ENCODE measurements around the gene ZC3H12A. TPM values are rescaled to one million over a fixed set of nuclear protein-coding genes. Genes with fewer than 3 reads are reported as not detected.

ZC3H12A gene
- total and polyA plus RNA-seq, 11 donors = 1.8 to 8.5 (median 4.5) TPM

GRCh38 chr1:37482796-37483744 lies 8.7 kb downstream of the ZC3H12A start:
- Histone ChIP-seq H3K4me1 (peaks cover 0 to 78% (median 51%) of the 10 kb centered on the region in 12 donors), H3K27me3 (no peaks in the 10 kb centered on the region), H3K4me3 (no peak overlapping the region), H3K36me3 (peaks cover 0 to 66% (median 53%) of the 10 kb centered on the region in 9 donors), H3K27ac (no peak overlapping the region), H3K9me3 (no peaks in the 10 kb centered on the region)
- intact Hi-C loops (cut with DNase I) = no loop called here
- WGBS, 4 donors = 85 to 92% (median 91%) methylated on average over 12 to 29 of the region's 29 CpGs
- TF ChIP-seq, protein P1, sequence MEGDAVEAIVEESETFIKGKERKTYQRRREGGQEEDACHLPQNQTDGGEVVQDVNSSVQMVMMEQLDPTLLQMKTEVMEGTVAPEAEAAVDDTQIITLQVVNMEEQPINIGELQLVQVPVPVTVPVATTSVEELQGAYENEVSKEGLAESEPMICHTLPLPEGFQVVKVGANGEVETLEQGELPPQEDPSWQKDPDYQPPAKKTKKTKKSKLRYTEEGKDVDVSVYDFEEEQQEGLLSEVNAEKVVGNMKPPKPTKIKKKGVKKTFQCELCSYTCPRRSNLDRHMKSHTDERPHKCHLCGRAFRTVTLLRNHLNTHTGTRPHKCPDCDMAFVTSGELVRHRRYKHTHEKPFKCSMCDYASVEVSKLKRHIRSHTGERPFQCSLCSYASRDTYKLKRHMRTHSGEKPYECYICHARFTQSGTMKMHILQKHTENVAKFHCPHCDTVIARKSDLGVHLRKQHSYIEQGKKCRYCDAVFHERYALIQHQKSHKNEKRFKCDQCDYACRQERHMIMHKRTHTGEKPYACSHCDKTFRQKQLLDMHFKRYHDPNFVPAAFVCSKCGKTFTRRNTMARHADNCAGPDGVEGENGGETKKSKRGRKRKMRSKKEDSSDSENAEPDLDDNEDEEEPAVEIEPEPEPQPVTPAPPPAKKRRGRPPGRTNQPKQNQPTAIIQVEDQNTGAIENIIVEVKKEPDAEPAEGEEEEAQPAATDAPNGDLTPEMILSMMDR (IDR thresholded peaks at IDR 0.05) = no peak
- no peak for TF ChIP-seq POLR2A (IDR thresholded peaks at IDR 0.05)
- ATAC-seq = no peak
- no peak for DNase-seq

GRCh38 chr1:37483785-37484184 lies 9.4 kb downstream of the ZC3H12A start:
- H3K4me1 ChIP-seq = peaks cover 0 to 71% (median 46%) of the 10 kb centered on the region in 12 donors
- WGBS, 4 donors = 82 to 96% (median 86%) methylated on average over 11 to 15 of the region's 15 CpGs
- peaks cover 0 to 66% (median 48%) of the 10 kb centered on the region in 9 donors for H3K36me3 ChIP-seq
- H3K27me3 ChIP-seq = no peaks in the 10 kb centered on the region
- H3K4me3 ChIP-seq = no peak overlapping the region
- no peak for TF ChIP-seq POLR2A (IDR thresholded peaks at IDR 0.05)
- TF ChIP-seq, protein P1 (IDR thresholded peaks at IDR 0.05) = no peak
- DNase-seq (no peak), ATAC-seq (no peak)
- no peaks in the 10 kb centered on the region for H3K9me3 ChIP-seq
- no peak overlapping the region for H3K27ac ChIP-seq
- intact Hi-C loops (cut with DNase I) = loop anchor here in 1 of 10 donors (2.0 kb wide), 1 partner anchor 31 kb away; no protein-coding TSS in a partner anchor

GRCh38 chr1:37484325-37485051 lies 10.1 kb downstream of the ZC3H12A start:
- intact Hi-C loops (cut with DNase I) = loop anchor here in 1 of 10 donors (2.0 kb wide), 1 partner anchor 32 kb away; no protein-coding TSS in a partner anchor
- Histone ChIP-seq H3K36me3 (peaks cover 0 to 66% (median 55%) of the 10 kb centered on the region in 9 donors), H3K9me3 (no peaks in the 10 kb centered on the region), H3K4me3 (no peak overlapping the region), H3K27ac (peak overlapping the region in 6 of 12 donors; percentile 40 to 73 (median 63)), H3K4me1 (peaks cover 0 to 64% (median 39%) of the 10 kb centered on the region in 12 donors), H3K27me3 (no peaks in the 10 kb centered on the region)
- TF ChIP-seq, protein P1 (IDR thresholded peaks at IDR 0.05) = no peak
- TF ChIP-seq POLR2A (IDR thresholded peaks at IDR 0.05) = no peak
- DNase-seq (no peak), ATAC-seq (no peak)
- 69 to 84% (median 82%) methylated on average over 7 of the region's 7 CpGs for WGBS, 4 donors
